Measurements from ENCODE around the gene CLEC14A.

CLEC14A gene

DNA sequence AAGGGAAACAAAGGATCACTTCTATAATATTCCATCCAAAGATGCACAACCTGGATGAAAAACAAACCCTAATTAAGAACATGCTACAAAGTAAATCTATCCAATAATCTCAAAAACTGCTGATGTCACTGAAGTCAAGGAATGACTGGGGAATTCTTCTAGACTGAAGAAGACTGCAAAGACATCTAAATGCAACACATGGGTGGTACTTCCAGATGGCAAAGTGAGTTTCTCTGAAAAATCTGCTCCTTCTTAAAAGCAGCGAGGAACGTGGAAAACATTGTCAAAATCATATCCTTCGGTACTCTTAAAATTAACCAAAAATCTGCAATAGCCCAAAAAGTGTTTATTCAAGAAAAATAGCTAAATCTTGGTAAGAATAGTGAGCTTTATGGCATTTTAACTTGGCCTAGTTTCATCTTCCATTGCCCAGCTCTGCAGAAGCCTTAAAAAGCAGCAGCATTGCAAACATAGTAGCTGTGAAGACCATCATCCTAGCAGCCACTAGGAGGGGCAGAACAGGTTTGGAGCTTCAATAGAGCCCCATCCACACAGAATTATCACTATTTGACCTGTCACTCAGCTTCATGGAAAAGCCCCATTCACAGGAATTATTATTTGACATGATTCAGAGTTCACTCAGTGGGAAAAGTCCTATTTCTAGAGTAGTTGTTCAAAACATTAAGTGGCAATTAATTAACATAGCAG is 7.4 kb downstream of the CLEC14A start:
- no peak for DNase-seq (ENCODE audit: low read depth, low spot score)

GRCh38 chr14:38243696-38244240 is 12.1 kb downstream of the CLEC14A start:
- DNase-seq (ENCODE audit: low read depth, low spot score) = no peak

DNA sequence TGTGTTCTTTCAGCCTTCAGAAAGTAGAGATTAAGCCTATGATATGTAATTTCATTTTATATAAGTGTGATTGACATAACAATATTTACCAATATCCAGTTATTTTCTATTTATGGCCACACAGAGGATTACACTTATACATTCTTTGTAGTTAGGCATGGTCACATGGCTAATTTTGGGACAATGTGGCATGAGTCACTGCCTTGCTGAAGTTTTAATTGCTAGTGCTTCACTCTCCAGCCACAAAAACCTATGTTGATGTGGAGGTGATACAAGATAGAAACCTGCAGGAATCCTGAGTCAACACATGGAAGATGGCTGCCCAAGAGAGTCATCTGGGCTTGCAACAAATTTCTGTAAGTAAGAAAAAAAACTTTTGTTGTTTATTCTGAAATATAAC is 17.0 kb downstream of the CLEC14A start:
- no peak for DNase-seq (ENCODE audit: low read depth, low spot score)

GRCh38 chr14:38238332-38238731 is 17.6 kb downstream of the CLEC14A start:
- DNase-seq (ENCODE audit: low read depth, low spot score) = no peak

DNA sequence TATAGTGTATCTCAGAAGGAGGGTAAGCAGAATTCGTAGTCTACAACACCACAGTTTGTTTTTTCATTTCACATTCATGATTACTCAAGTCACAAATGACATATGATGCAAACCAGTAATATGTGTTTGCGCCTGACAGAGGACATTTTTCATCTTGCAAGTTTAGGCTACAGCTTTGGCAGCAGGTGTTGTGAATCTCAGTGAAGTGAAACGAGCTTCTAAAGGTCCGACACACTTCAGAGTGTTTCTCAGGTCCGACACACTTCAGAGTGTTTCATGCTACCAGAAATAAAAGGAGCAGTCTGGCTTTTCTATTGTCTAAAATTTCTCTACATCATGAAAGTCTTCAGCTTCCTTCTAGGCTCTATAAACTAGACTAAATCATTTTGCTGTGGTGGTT is 22.7 kb downstream of the CLEC14A start:
- DNase-seq (ENCODE audit: low read depth, low spot score) = no peak

DNA sequence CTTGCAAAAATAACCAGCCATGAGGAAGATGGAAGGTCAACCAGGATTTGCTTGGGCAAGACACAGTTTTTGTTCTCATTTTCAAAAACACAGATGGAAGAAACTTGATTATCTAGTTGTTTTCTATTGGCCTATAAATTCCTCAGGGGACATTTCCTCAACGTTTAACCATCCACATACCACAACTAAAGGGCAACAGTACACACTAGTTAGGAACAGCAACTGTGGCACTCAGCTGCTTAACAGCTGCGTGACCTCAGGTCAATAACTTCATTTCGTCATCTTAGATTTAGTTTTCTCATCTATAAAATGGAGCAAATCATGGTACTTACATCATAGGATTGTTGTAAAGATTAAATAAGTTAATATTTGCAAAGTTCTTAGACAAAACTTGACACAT is 29.5 kb downstream of the CLEC14A start:
- DNase-seq (ENCODE audit: low read depth, low spot score) = no peak

- DNase-seq (ENCODE audit: low read depth, low spot score) = no peak
Measured at GRCh38 chr14:38225946-38226345, 29.9 kb downstream of the CLEC14A start.

DNA sequence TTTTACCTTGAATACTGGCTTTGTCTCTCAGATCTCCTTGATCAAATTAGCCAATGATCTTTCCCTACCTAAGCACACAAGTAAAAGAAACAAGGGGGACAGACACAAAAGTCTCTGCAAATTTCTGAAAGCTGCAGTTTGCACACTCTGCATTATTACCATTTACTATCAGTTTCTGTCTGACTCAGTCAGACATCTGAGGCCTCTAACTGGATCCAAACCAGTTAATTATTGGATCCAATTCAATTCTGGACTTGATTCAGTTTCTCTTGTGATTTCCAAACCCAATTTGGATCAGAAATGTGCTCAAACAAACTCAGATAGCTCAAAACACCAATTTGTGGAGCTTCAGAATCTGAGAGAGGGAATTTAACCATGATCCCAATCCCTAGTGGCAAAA is 31.6 kb downstream of the CLEC14A start:
- DNase-seq (ENCODE audit: low read depth, low spot score) = no peak

GRCh38 chr14:38221077-38221476 is 34.8 kb downstream of the CLEC14A start:
- no peak for DNase-seq (ENCODE audit: low read depth, low spot score)

GRCh38 chr14:38217553-38217952 is 38.3 kb downstream of the CLEC14A start:
- DNase-seq (ENCODE audit: low read depth, low spot score) = no peak

DNA sequence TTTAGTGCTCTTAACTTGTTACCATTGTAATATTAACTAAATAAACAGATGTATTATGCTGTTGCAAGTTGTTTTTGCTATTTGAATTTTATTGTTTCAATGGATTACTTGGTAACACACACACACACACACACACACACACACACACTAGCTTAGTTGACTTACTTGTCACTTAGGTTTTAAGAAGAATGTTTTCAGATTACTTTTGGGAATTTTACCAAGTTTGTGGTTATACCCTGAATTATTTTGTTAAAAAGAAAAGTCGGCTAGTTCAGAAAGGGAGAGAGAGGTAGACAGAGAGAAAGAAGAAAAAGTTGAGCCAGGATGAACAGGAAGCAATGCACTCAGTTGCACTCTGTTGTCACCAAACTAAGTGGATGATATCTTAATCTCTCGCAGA is 42.9 kb downstream of the CLEC14A start:
- no peak for DNase-seq (ENCODE audit: low read depth, low spot score)

- DNase-seq (ENCODE audit: low read depth, low spot score) = no peak
Measured at GRCh38 chr14:38212111-38212510, 43.8 kb downstream of the CLEC14A start.

DNA sequence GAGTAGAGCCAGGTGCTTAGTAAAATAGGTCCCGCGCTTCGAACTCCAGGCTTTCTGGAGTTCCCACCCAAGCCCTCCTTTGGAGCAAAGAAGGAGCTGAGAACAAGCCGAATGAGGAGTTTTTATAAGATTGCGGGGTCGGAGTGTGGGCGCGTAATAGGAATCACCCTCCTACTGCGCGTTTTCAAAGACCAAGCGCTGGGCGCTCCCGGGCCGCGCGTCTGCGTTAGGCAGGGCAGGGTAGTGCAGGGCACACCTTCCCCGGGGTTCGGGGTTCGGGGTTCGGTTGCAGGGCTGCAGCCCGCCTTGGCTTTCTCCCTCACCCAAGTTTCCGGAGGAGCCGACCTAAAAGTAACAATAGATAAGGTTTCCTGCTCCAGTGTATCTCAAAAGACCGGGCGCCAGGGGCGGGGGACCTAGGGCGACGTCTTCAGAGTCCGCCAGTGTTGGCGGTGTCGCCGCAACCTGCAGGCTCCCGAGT is 44.6 kb downstream of the CLEC14A start:
- no peak for DNase-seq (ENCODE audit: low read depth, low spot score)

DNA sequence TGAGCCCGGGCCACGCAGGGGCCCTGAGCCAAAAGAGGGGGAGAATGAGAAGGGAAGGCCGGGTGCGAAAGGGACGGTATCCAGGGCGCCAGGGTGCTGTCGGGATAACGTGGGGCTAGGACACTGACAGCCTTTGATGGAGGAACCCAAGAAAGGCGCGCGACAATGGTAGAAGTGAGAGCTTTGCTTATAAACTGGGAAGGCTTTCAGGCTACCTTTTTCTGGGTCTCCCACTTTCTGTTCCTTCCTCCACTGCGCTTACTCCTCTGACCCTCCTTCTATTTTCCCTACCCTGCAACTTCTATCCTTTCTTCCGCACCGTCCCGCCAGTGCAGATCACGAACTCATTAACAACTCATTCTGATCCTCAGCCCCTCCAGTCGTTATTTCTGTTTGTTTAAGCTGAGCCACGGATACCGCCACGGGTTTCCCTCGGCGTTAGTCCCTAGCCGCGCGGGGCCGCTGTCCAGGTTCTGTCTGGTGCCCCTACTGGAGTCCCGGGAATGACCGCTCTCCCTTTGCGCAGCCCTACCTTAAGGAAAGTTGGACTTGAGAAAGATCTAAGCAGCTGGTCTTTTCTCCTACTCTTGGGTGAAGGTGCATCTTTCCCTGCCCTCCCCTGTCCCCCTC is 45.2 kb downstream of the CLEC14A start:
- DNase-seq (ENCODE audit: low read depth, low spot score) = no peak

DNA sequence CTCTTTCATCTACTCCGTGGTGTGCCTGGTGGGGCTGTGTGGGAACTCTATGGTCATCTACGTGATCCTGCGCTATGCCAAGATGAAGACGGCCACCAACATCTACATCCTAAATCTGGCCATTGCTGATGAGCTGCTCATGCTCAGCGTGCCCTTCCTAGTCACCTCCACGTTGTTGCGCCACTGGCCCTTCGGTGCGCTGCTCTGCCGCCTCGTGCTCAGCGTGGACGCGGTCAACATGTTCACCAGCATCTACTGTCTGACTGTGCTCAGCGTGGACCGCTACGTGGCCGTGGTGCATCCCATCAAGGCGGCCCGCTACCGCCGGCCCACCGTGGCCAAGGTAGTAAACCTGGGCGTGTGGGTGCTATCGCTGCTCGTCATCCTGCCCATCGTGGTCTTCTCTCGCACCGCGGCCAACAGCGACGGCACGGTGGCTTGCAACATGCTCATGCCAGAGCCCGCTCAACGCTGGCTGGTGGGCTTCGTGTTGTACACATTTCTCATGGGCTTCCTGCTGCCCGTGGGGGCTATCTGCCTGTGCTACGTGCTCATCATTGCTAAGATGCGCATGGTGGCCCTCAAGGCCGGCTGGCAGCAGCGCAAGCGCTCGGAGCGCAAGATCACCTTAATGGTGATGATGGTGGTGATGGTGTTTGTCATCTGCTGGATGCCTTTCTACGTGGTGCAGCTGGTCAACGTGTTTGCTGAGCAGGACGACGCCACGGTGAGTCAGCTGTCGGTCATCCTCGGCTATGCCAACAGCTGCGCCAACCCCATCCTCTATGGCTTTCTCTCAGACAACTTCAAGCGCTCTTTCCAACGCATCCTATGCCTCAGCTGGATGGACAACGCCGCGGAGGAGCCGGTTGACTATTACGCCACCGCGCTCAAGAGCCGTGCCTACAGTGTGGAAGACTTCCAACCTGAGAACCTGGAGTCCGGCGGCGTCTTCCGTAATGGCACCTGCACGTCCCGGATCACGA is 46.0 kb downstream of the CLEC14A start:
- DNase-seq (ENCODE audit: low read depth, low spot score) = no peak

DNA sequence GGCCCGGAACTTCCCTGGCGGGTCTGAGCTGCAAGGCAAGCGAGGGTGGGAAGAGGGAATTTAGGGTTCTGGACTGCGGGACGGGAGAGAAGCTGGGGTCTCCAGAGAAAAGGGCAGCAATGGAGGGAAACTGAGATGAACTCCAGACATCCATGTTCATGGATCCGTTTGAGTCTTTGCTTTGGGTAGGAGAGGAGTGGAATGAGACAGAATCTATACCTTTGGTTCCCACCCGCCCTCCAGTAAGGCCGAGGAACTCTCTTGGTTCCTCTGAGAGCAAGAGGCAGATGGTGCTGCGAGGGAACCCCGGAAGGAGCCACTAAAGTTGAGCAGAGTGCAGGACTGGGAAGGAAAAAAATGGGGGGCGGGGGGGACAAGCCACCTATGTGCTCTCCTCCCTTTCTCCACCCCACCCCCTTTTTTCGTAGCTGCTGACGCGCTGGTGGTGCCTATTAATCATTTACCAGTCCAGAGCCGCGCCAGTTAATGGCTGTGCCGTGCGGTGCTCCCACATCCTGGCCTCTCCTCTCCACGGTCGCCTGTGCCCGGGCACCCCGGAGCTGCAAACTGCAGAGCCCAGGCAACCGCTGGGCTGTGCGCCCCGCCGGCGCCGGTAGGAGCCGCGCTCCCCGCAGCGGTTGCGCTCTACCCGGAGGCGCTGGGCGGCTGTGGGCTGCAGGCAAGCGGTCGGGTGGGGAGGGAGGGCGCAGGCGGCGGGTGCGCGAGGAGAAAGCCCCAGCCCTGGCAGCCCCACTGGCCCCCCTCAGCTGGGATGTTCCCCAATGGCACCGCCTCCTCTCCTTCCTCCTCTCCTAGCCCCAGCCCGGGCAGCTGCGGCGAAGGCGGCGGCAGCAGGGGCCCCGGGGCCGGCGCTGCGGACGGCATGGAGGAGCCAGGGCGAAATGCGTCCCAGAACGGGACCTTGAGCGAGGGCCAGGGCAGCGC is 47.0 kb downstream of the CLEC14A start:
- DNase-seq (ENCODE audit: low read depth, low spot score) = no peak

DNA sequence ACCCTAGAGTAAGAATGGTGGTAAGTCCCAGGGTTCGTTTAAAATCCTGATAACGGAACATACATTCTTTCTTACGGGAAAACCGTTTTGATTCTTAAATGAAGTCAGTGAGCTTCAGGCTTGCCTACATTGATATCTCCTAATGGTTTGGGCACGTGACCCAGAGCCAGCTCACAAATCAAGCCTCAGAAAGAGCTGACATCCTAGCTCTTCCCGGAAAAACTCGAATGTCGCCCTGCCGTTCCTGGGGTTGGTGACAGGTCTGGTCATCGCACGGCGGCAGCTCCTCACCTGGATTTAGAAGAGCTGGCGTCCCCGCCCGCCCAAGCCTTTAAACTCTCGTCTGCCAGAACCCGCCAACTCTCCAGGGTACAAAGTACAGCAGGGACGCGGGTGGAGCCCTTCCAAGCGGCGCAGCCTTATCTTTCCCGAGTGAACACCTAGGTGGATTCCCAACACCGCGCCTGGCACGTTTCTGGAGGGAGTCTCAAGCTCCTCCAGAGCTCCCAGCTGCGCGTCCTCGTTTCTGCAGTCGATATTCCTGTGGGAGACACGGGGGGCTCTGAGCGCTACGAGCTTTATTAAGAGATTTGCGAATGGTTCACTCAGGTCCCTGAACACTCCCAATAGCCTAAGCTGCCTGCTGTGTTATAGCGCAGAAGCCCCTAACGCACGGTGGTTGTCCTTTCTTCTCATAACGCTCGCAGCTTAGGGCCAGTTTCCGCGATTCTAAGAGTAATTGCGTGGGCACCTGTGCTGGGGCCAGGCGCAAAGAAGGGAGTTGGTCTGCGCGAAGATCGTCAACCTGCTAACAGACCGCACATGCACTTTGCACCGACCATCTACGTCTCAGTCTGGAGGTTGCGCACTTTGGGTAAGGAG is 47.9 kb downstream of the CLEC14A start, which contains the start of gene SSTR1:
TSS of gene SSTR1 (plus strand) at position 169 of the 882 bp plus-strand sequence. CDS start 1,486 bp downstream, outside the sequence.
- DNase-seq (ENCODE audit: low read depth, low spot score) = no peak

- DNase-seq (ENCODE audit: low read depth, low spot score) = no peak
Measured at GRCh38 chr14:38207377-38207735, 48.5 kb downstream of the CLEC14A start.

DNA sequence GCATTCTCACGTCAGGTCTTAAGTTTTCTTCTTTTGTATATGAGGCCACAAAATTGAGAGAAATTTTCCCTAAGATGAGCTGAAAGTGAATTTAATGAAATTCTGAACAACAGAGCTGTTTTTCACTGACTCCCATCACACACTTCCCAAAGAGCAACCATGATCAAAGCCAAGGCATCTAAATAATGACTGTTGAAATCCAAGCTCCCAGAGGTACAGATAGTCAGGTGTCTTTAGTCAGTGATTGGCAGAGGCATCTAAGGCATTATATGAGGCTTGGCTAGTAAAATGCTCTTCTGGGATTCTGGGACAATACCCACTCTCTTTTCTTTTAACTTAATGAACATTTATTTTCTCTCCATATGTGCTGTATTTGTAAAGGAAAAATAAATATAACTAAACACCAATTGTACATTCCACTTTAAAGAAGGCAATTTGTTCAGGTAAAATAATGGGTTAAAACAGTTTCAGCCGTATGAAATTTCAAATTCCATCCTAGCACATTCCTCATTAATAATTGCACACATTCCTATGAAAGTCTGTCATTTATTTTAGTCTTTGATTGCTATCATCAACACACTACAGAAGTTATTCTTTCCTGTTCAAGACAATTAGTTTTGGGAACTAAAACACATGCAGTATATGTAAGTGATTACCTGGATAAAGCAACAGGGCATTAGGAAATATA is 49.1 kb downstream of the CLEC14A start:
- no peak for DNase-seq (ENCODE audit: low read depth, low spot score)

Data from activated naive CD8-positive, alpha-beta T cell treated with anti-CD3 and anti-CD28 coated beads, Interleukin-2, amount 50 U/mL, for 16 hours (primary cell).